Chondrocyte (in vitro differentiated cells): ENCODE data around the gene ECE1. TPM values are rescaled to one million over a fixed set of nuclear protein-coding genes. Genes with fewer than 3 reads are reported as not detected.

Source experiments
- DNase-seq: peaks from one replicate; pipeline ENCODE4 v3.0.0; 2021; ENCODE audit warnings: mixed read lengths, low spot score
- H3K27ac Mint-ChIP-seq: one replicate; pipeline ENCODE4 v1.8.0; 2021; ENCODE audit warnings: mild to moderate bottlenecking, moderate library complexity, mixed read lengths; ENCODE audit not compliant: unreplicated experiment
- H3K27me3 Mint-ChIP-seq: 2 replicates; pipeline ENCODE4 v1.8.0; 2021; ENCODE audit warnings: low read depth, mixed read lengths
- H3K36me3 Mint-ChIP-seq: 2 replicates; pipeline ENCODE4 v1.8.0; 2021; ENCODE audit warnings: low read depth, mixed read lengths
- H3K4me1 Mint-ChIP-seq: 2 replicates; pipeline ENCODE4 v1.8.0; 2021; ENCODE audit warnings: low read depth, mild to moderate bottlenecking, mixed read lengths
- H3K4me3 Mint-ChIP-seq: one replicate; pipeline ENCODE4 v1.8.0; 2021; ENCODE audit warnings: mild to moderate bottlenecking, moderate library complexity, mixed read lengths; ENCODE audit not compliant: unreplicated experiment
- H3K9me3 Mint-ChIP-seq: 2 replicates; pipeline ENCODE4 v1.8.0; 2021; ENCODE audit warnings: low read depth, mixed read lengths
- CTCF ChIP-seq: fragments of 200-600 bp; sonication (generic); IDR thresholded peaks from 2 replicates; pipeline ENCODE4 v1.5.0; 2021; ENCODE audit warnings: antibody characterized with exemption, mild to moderate bottlenecking, moderate library complexity
- total RNA-seq: library from RNA; stranded (reverse); gene quantifications from 3 replicates; pipeline ENCODE4 v1.2.1, GENCODE V29; 2021

The ECE1 gene
- total RNA-seq, 1 donor from 2014 or later, result 98.5 TPM

GRCh38 chr1:21318714-21319159 lies 28.5 kb upstream of the ECE1 start:
- no peak for DNase-seq
- Mint-ChIP-seq H3K27ac (peak overlapping the region; percentile 94), H3K9me3 (no peaks in the 10 kb centered on the region), H3K4me3 (no peak overlapping the region), H3K27me3 (no peaks in the 10 kb centered on the region), H3K4me1 (peaks cover 84% of the 10 kb centered on the region), H3K36me3 (no peaks in the 10 kb centered on the region)
- no peak for TF ChIP-seq CTCF

GRCh38 chr1:21318057-21318713 lies 27.9 kb upstream of the ECE1 start:
- no peak overlapping the region for H3K4me3 Mint-ChIP-seq
- TF ChIP-seq CTCF, result no peak
- no peak for DNase-seq
- H3K36me3 Mint-ChIP-seq, result no peaks in the 10 kb centered on the region
- H3K9me3 Mint-ChIP-seq, result no peaks in the 10 kb centered on the region
- H3K27me3 Mint-ChIP-seq, result no peaks in the 10 kb centered on the region
- H3K4me1 Mint-ChIP-seq, result peaks cover 84% of the 10 kb centered on the region
- H3K27ac Mint-ChIP-seq, result peak overlapping the region; percentile 94

- H3K36me3 Mint-ChIP-seq, result no peaks in the 10 kb centered on the region
- H3K9me3 Mint-ChIP-seq, result no peaks in the 10 kb centered on the region
- no peak overlapping the region for H3K4me3 Mint-ChIP-seq
- TF ChIP-seq CTCF, result no peak
- H3K4me1 Mint-ChIP-seq, result peaks cover 84% of the 10 kb centered on the region
- no peaks in the 10 kb centered on the region for H3K27me3 Mint-ChIP-seq
- peak overlapping the region; percentile 83 for H3K27ac Mint-ChIP-seq
- DNase-seq, result no peak
Measured at GRCh38 chr1:21317690-21318043, 27.4 kb upstream of the ECE1 start.

GRCh38 chr1:21317035-21317689 lies 26.9 kb upstream of the ECE1 start:
- DNase-seq, result no peak

More at GRCh38 chr1:21317035-21317689, 26.9 kb upstream of the ECE1 start:
- Mint-ChIP-seq H3K27ac (peak overlapping the region; percentile 83), H3K36me3 (no peaks in the 10 kb centered on the region), H3K27me3 (no peaks in the 10 kb centered on the region), H3K4me3 (peak overlapping the region; percentile 10), H3K9me3 (no peaks in the 10 kb centered on the region), H3K4me1 (peaks cover 80% of the 10 kb centered on the region)
- no peak for TF ChIP-seq CTCF
